SW 1271 (cell line): Measurements from ENCODE around the gene FAM107B.
"Not testable (repeated sequence)": the region's sequence is repeated elsewhere in the genome, so short reads cannot be mapped to it uniquely, and the experiment has no call there.

Experiments
- DNase-seq, 2 experiments: peaks; one replicate each; lab custom pipeline; 2025; lab: John Stamatoyannopoulos, UW

FAM107B gene

GRCh38 chr10:14601326-14601725 is 173.4 kb downstream of the FAM107B start:
- no peak for DNase-seq

GRCh38 chr10:14600065-14600464 is 174.6 kb downstream of the FAM107B start:
- DNase-seq, result no peak

- no peak for DNase-seq
These were observed 175.6 kb downstream of the FAM107B start for GRCh38 chr10:14598809-14599764.

- DNase-seq, result no peak
These were observed 179.0 kb downstream of the FAM107B start for GRCh38 chr10:14595526-14596182.

GRCh38 chr10:14594878-14595525 is 179.7 kb downstream of the FAM107B start:
- DNase-seq, result no peak

GRCh38 chr10:14593806-14594205 is 180.9 kb downstream of the FAM107B start:
- no peak for DNase-seq

GRCh38 chr10:14592566-14592965 is 182.1 kb downstream of the FAM107B start:
- no peak for DNase-seq

- DNase-seq, result no peak
These were observed 182.7 kb downstream of the FAM107B start for GRCh38 chr10:14592026-14592425.

GRCh38 chr10:14588938-14589294 is 185.8 kb downstream of the FAM107B start:
- DNase-seq, result not testable (repeated sequence)

- peak in 1 of 2 experiments; percentile 8 for DNase-seq
These were observed 186.4 kb downstream of the FAM107B start for GRCh38 chr10:14588084-14588937.

GRCh38 chr10:14587540-14588083 is 187.1 kb downstream of the FAM107B start:
- DNase-seq, result no peak

- no peak for DNase-seq
These were observed 187.8 kb downstream of the FAM107B start for GRCh38 chr10:14586901-14587300.

GRCh38 chr10:14585287-14586193 is 189.2 kb downstream of the FAM107B start:
- DNase-seq, result no peak

GRCh38 chr10:14584661-14585060 is 190.0 kb downstream of the FAM107B start:
- no peak for DNase-seq

- no peak for DNase-seq
These were observed 190.7 kb downstream of the FAM107B start for GRCh38 chr10:14583967-14584366.

GRCh38 chr10:14583252-14583651 is 191.4 kb downstream of the FAM107B start:
- DNase-seq, result no peak

GRCh38 chr10:14581553-14582321 is 193.0 kb downstream of the FAM107B start:
- DNase-seq, result no peak

- no peak for DNase-seq
These were observed 193.9 kb downstream of the FAM107B start for GRCh38 chr10:14580671-14581332.

GRCh38 chr10:14579405-14579804 is 195.3 kb downstream of the FAM107B start:
- no peak for DNase-seq
